ENCODE results near the gene MYPOP. TPM values are rescaled to one million over a fixed set of nuclear protein-coding genes. Genes with fewer than 3 reads are reported as not detected.

The MYPOP gene
- total and polyA plus RNA-seq, 9 of the 15 experiments (the other 6 are each of a cell fraction or from before 2014, with no cell fraction given) = 0.32 to 7.6 (median 1.6) TPM

DNA sequence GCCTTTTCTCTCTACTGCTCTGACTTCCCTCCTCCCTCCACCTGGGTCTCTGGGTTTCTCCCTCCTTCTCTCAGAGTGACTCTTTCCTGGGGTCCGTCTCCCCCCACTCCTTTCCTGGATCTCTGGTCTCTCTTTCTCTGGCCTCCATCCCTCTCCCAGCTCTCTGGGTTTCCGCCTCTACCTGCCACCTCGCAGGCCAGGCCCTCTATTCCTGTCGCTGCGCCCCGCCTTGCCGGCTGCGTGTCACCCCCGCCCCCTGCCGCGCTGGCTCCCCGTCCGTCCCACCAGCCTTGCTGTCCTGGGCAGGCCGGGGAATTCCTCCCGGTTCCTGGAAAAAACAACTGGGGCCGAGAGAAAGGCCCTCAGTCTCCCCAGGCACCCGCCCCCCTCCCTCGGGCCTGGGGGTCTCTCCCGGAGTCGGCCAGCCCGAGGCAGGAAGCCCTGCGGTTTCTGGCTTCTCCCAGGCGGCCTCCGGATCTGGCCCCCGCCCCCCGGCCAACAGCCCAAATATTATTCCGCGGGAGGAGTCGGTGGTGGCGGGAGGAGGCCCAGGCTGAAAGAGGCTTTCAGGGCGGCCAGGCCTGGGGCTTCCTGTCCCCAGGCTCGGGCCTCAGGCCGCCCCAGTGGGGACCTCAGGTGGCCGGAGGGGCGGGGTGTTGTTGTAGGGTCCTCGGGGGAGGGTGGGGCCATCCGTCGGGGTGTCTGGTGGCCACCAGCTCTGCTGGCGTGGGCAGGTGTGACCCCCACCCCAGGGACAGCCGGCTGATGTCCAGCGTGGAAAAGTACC is 25.8 kb downstream of the MYPOP start (continued):
- TF ChIP-seq, protein P1, sequence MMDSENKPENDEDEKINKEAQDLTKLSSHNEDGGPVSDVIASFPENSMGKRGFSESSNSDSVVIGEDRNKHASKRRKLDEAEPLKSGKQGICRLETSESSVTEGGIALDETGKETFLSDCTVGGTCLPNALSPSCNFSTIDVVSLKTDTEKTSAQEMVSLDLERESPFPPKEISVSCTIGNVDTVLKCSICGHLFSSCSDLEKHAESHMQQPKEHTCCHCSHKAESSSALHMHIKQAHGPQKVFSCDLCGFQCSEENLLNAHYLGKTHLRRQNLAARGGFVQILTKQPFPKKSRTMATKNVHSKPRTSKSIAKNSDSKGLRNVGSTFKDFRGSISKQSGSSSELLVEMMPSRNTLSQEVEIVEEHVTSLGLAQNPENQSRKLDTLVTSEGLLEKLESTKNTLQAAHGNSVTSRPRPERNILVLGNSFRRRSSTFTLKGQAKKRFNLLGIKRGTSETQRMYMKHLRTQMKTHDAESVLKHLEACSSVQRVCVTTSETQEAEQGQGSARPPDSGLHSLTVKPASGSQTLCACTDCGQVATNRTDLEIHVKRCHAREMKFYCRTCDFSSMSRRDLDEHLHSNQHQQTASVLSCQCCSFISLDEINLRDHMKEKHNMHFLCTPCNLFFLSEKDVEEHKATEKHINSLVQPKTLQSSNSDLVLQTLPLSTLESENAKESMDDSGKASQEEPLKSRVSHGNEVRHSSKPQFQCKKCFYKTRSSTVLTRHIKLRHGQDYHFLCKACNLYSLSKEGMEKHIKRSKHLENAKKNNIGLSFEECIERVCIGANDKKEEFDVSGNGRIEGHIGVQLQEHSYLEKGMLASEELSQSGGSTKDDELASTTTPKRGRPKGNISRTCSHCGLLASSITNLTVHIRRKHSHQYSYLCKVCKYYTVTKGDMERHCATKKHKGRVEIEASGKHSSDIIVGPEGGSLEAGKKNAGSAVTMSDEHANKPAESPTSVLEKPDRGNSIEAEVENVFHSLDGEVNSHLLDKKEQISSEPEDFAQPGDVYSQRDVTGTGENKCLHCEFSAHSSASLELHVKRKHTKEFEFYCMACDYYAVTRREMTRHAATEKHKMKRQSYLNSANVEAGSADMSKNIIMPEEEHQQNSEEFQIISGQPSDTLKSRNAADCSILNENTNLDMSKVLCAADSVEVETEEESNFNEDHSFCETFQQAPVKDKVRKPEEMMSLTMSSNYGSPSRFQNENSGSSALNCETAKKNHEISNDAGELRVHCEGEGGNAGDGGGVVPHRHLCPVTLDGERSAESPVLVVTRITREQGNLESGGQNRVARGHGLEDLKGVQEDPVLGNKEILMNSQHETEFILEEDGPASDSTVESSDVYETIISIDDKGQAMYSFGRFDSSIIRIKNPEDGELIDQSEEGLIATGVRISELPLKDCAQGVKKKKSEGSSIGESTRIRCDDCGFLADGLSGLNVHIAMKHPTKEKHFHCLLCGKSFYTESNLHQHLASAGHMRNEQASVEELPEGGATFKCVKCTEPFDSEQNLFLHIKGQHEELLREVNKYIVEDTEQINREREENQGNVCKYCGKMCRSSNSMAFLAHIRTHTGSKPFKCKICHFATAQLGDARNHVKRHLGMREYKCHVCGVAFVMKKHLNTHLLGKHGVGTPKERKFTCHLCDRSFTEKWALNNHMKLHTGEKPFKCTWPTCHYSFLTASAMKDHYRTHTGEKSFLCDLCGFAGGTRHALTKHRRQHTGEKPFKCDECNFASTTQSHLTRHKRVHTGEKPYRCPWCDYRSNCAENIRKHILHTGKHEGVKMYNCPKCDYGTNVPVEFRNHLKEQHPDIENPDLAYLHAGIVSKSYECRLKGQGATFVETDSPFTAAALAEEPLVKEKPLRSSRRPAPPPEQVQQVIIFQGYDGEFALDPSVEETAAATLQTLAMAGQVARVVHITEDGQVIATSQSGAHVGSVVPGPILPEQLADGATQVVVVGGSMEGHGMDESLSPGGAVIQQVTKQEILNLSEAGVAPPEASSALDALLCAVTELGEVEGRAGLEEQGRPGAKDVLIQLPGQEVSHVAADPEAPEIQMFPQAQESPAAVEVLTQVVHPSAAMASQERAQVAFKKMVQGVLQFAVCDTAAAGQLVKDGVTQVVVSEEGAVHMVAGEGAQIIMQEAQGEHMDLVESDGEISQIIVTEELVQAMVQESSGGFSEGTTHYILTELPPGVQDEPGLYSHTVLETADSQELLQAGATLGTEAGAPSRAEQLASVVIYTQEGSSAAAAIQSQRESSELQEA (IDR thresholded peaks at IDR 0.05; ENCODE audit: low read depth) = peak; percentile 28; the same call in 1 of the 2 replicates
- TF ChIP-seq, protein P2, sequence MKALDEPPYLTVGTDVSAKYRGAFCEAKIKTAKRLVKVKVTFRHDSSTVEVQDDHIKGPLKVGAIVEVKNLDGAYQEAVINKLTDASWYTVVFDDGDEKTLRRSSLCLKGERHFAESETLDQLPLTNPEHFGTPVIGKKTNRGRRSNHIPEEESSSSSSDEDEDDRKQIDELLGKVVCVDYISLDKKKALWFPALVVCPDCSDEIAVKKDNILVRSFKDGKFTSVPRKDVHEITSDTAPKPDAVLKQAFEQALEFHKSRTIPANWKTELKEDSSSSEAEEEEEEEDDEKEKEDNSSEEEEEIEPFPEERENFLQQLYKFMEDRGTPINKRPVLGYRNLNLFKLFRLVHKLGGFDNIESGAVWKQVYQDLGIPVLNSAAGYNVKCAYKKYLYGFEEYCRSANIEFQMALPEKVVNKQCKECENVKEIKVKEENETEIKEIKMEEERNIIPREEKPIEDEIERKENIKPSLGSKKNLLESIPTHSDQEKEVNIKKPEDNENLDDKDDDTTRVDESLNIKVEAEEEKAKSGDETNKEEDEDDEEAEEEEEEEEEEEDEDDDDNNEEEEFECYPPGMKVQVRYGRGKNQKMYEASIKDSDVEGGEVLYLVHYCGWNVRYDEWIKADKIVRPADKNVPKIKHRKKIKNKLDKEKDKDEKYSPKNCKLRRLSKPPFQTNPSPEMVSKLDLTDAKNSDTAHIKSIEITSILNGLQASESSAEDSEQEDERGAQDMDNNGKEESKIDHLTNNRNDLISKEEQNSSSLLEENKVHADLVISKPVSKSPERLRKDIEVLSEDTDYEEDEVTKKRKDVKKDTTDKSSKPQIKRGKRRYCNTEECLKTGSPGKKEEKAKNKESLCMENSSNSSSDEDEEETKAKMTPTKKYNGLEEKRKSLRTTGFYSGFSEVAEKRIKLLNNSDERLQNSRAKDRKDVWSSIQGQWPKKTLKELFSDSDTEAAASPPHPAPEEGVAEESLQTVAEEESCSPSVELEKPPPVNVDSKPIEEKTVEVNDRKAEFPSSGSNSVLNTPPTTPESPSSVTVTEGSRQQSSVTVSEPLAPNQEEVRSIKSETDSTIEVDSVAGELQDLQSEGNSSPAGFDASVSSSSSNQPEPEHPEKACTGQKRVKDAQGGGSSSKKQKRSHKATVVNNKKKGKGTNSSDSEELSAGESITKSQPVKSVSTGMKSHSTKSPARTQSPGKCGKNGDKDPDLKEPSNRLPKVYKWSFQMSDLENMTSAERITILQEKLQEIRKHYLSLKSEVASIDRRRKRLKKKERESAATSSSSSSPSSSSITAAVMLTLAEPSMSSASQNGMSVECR (CRISPR knock-in tag; IDR thresholded peaks at IDR 0.05) = peak; percentile 50; the same call in 1 of the 2 replicates
